Prostate gland (tissue), 2 donors: ENCODE data around the gene SLC24A4.

Source experiments
- POLR2A ChIP-seq: fragments of 450-650 bp; IDR thresholded peaks from one replicate; pipeline ENCODE4 v1.6.1; 2016; ENCODE audit warnings: antibody characterized with exemption, mild to moderate bottlenecking
- POLR2AphosphoS5 ChIP-seq: sonication (generic); formaldehyde crosslinking; IDR thresholded peaks from one replicate; pipeline ENCODE4 v1.6.1; 2017; ENCODE audit warnings: antibody characterized with exemption
- TF ChIP-seq, protein P1 (sequence below), 4 experiments: fragments of 200-600 bp in 2 of 4; fragments of 450-650 bp in 2 of 4; sonication (generic) in 2 of 4; IDR thresholded peaks; 1 replicate in 3 of 4; 2 replicates in 1 of 4; pipeline ENCODE4 v1.5.1; 2016 to 2019; ENCODE audit warnings: antibody characterized with exemption in 4 of 4, mild to moderate bottlenecking in 2 of 4, moderate library complexity in 2 of 4

DNA sequence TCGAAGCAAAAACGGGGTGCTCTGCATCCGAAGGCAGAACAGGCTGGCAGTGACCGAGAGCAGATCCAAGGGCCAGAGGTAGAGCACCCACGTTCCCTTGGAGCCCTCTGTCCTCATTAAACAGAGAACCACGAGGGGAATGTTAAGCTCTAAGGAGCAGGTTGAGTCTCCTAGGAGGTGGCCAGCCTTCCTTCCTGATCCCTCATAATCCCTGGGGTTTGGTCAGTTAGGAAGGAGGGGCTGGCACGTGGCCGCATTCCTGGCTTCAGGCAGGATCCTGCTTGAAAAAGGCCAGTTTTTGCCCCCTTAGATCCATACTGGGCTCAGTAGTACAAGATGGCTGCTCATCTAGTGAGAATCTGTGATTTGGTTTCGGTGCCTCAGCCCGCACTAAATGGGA lies 57.2 kb downstream of the SLC24A4 start:
- TF ChIP-seq POLR2A (no peak), POLR2AphosphoS5 (no peak)
- TF ChIP-seq, protein P1, sequence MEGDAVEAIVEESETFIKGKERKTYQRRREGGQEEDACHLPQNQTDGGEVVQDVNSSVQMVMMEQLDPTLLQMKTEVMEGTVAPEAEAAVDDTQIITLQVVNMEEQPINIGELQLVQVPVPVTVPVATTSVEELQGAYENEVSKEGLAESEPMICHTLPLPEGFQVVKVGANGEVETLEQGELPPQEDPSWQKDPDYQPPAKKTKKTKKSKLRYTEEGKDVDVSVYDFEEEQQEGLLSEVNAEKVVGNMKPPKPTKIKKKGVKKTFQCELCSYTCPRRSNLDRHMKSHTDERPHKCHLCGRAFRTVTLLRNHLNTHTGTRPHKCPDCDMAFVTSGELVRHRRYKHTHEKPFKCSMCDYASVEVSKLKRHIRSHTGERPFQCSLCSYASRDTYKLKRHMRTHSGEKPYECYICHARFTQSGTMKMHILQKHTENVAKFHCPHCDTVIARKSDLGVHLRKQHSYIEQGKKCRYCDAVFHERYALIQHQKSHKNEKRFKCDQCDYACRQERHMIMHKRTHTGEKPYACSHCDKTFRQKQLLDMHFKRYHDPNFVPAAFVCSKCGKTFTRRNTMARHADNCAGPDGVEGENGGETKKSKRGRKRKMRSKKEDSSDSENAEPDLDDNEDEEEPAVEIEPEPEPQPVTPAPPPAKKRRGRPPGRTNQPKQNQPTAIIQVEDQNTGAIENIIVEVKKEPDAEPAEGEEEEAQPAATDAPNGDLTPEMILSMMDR (IDR thresholded peaks at IDR 0.05) = no peak
